Heart left ventricle (tissue), 13 donors: Measurements from ENCODE around the gene ARHGAP30.
"Not testable (repeated sequence)": the region's sequence is repeated elsewhere in the genome, so short reads cannot be mapped to it uniquely, and the experiment has no call there.

Experiments
- CTCF ChIP-seq, 12 donors: fragments of 200-600 bp; sonication (generic) in 4 of 12; IDR thresholded peaks; one replicate each; pipeline versions ENCODE4 v1.5.0 to v1.8.0; 2018 to 2022; ENCODE audit warnings: antibody characterized with exemption in 12 of 12, mild to moderate bottlenecking in 5 of 12
- POLR2A ChIP-seq, 2 donors: fragments of 450-650 bp; IDR thresholded peaks; one replicate each; pipeline ENCODE4 v1.6.1; 2017; ENCODE audit warnings: antibody characterized with exemption in 2 of 2, mild to moderate bottlenecking in 2 of 2, moderate library complexity in 2 of 2
- donor health status: ischemic (EF 13 %, LVEDD 7.1; RV severe dilation, severe dysfunction).
- donor health status: DM: no; HTN: yes; CAD: no.
- donor health status: DM: no; HTN: no; CAD: no.
- donor health status: ischemic (EF 25% LVEDD 6.9; RV normal size, moderate dysfunction).
- donor health status: ischemic (EF 25% LVEDD 5.7; RV mildly dilated, moderate dysfunction).
- donor health status: ischemic (EF 35%, LVEDD 5.7; RV mildly dilated, moderate dysfunction).
- donor health status: nonischemic (EF 11% LVEDD 7.7; RV severe dilation, severe dysfunction).
- donor health status: DM: yes; HTN: yes; CAD: no.
- donor health status: PGD.
- donor health status: ischemic (EF 29% LVEDD 5.4; RV normal size, mild dysfunction).
- donor health status: nonischemic (EF 23%, LVEDD 6.1; RV moderate dilation, normal function).

- not testable (repeated sequence) for TF ChIP-seq CTCF, POLR2A (IDR thresholded peaks at IDR 0.05)
These were observed 53.0 kb downstream of the ARHGAP30 start for GRCh38 chr1:161016683-161017082.
